ENCODE measurements around the gene PAH.
"Not testable (repeated sequence)": the region's sequence is repeated elsewhere in the genome, so short reads cannot be mapped to it uniquely, and the experiment has no call there.

The PAH gene

DNA sequence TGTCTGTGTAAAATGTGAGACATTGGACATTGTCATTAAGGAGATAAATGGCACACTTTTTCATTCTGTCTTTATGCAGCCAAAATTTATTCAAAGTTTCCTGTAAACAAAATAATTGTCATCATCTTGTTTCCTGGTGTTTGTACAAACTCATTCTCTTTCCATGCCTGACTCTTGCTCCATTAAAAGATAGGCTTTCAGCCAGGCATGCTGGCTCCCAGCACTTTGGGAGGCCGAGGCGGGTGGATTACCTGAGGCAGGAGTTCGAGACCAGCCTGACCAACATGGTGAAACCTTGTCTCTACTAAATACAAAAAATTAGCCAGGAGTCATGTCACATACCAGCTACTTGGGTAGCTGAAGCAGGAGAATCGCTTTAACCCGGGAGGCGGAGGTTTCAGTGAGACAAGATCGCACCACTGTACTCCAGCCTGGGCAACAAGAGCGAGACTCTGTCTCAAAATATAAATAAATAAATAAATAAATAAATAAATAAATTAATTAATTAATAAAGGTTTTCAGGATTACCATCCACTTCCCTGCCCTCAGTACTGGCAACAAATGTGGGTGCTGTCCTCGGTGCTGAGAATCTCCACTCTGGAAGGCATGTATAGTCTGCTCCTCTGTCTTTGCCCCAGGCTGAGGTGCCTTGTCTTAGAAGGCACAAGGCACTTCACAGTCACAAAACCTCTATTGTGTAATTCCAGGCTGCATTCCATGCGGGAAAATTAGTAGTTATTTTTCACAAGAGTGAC is 83.2 kb downstream of the PAH start:
- no peaks in the 10 kb centered on the region for H3K4me1 ChIP-seq (ENCODE audit: control insufficient read depth, insufficient read depth, low read length)
- H3K36me3 ChIP-seq (ENCODE audit: control insufficient read depth, insufficient read depth, low read length) = no peaks in the 10 kb centered on the region
- H3K9me3 ChIP-seq (ENCODE audit: control insufficient read depth, insufficient read depth, low read length) = no peaks in the 10 kb centered on the region
- DNase-seq (ENCODE audit: low read depth, low spot score) = no peak
- WGBS (ENCODE audit: insufficient coverage, insufficient read length) = no CpG with 5 or more reads among the region's 10 CpGs
- H3K27ac ChIP-seq (ENCODE audit: low read length) = no peak overlapping the region
- no peaks in the 10 kb centered on the region for H3K27me3 ChIP-seq (ENCODE audit: control insufficient read depth, insufficient read depth, low read length)
- H3K4me3 ChIP-seq (ENCODE audit: low read length) = no peak overlapping the region

DNA sequence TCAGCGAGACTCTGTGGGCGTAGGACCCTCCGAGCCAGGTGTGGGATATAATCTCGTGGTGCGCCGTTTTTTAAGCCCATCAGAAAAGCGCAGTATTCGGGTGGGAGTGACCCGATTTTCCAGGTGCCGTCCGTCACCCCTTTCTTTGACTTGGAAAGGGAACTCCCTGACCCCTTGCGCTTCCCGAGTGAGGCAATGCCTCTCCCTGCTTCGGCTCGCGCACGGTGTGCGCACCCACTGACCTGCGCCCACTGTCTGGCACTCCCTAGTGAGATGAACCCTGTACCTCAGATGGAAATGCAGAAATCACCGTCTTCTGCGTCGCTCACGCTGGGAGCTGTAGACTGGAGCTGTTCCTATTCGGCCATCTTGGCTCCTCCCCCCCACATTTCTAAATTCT is 84.2 kb downstream of the PAH start:
- no CpG with 5 or more reads among the region's 24 CpGs for WGBS (ENCODE audit: insufficient coverage, insufficient read length)
- DNase-seq (ENCODE audit: low read depth, low spot score); H3K36me3 ChIP-seq (ENCODE audit: control insufficient read depth, insufficient read depth, low read length); H3K4me1 ChIP-seq (ENCODE audit: control insufficient read depth, insufficient read depth, low read length); H3K4me3 ChIP-seq (ENCODE audit: low read length); H3K27me3 ChIP-seq (ENCODE audit: control insufficient read depth, insufficient read depth, low read length); H3K9me3 ChIP-seq (ENCODE audit: control insufficient read depth, insufficient read depth, low read length); H3K27ac ChIP-seq (ENCODE audit: low read length): not testable (repeated sequence)

DNA sequence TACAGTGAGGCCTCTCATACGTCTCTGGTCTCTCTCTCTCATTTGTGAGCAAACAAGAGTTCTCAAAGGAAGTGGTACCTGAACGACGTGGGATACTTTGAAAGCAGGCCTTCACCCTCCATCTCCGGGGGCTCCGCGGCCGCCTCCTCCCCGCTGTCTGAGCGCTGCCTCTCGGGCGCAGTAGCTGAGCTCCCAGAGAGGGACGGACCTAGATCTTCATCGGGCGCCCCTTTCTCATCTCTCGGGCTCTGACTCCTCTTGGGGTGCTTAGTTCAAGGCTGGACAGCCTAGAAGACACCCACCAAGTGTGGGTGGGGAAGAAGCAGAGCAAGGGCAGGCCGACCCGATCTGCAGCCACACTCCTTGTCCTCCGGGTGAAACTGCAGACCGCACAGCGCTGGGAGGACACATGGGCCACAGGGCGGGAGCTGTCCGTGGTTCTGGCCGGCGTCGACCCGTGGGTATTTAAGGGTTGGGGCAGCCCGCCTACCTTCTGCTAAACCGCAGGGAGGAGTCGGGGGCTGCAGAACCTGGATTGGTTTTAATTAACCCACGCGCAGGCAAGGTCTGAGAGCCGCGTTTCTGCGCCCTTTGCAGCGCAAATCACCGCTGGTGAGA is 92.7 kb downstream of the PAH start:
- H3K9me3 ChIP-seq (ENCODE audit: control insufficient read depth, insufficient read depth, low read length) = no peaks in the 10 kb centered on the region
- DNase-seq (ENCODE audit: low read depth, low spot score) = no peak
- no CpG with 5 or more reads among the region's 36 CpGs for WGBS (ENCODE audit: insufficient coverage, insufficient read length)
- no peaks in the 10 kb centered on the region for H3K36me3 ChIP-seq (ENCODE audit: control insufficient read depth, insufficient read depth, low read length)
- no peak overlapping the region; the same call in 1 of the 2 replicates for H3K4me3 ChIP-seq (ENCODE audit: low read length)
- no peaks in the 10 kb centered on the region; the same call in 1 of the 2 replicates for H3K4me1 ChIP-seq (ENCODE audit: control insufficient read depth, insufficient read depth, low read length)
- peaks cover 6% of the 10 kb centered on the region; the same call in 1 of the 2 replicates for H3K27me3 ChIP-seq (ENCODE audit: control insufficient read depth, insufficient read depth, low read length)
- H3K27ac ChIP-seq (ENCODE audit: low read length) = no peak overlapping the region

DNA sequence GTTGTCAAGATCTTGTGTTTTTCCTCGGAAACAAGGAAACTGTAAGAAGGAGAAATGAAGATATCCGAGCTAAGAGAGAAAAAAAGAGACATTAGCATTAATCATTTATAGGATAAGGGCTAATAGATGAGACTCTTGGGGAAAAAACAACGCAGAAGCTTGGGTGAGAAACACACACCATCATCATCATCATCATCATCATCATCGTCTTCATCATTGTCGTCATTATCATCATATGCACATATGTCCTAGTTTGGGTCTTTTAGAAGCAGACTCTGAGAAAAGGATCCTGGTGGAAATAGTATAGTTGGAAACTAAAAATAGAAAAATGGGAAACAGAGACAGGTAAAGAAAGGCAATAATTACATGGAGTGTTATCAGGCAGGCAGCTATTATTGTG is 95.9 kb downstream of the PAH start:
- H3K27ac ChIP-seq (ENCODE audit: low read length) = no peak overlapping the region
- H3K36me3 ChIP-seq (ENCODE audit: control insufficient read depth, insufficient read depth, low read length) = no peaks in the 10 kb centered on the region
- H3K4me3 ChIP-seq (ENCODE audit: low read length) = no peak overlapping the region
- H3K4me1 ChIP-seq (ENCODE audit: control insufficient read depth, insufficient read depth, low read length) = no peaks in the 10 kb centered on the region; the same call in 1 of the 2 replicates
- DNase-seq (ENCODE audit: low read depth, low spot score) = no peak
- no peaks in the 10 kb centered on the region for H3K9me3 ChIP-seq (ENCODE audit: control insufficient read depth, insufficient read depth, low read length)
- WGBS (ENCODE audit: insufficient coverage, insufficient read length) = no CpG with 5 or more reads among the region's 5 CpGs
- peaks cover 6% of the 10 kb centered on the region; the same call in 1 of the 2 replicates for H3K27me3 ChIP-seq (ENCODE audit: control insufficient read depth, insufficient read depth, low read length)

- H3K9me3 ChIP-seq (ENCODE audit: control insufficient read depth, insufficient read depth, low read length) = no peaks in the 10 kb centered on the region
- H3K27ac ChIP-seq (ENCODE audit: low read length) = no peak overlapping the region
- H3K36me3 ChIP-seq (ENCODE audit: control insufficient read depth, insufficient read depth, low read length) = no peaks in the 10 kb centered on the region
- H3K27me3 ChIP-seq (ENCODE audit: control insufficient read depth, insufficient read depth, low read length) = no peaks in the 10 kb centered on the region
- no peak for DNase-seq (ENCODE audit: low read depth, low spot score)
- no CpG with 5 or more reads among the region's 5 CpGs for WGBS (ENCODE audit: insufficient coverage, insufficient read length)
- H3K4me1 ChIP-seq (ENCODE audit: control insufficient read depth, insufficient read depth, low read length) = no peaks in the 10 kb centered on the region
- H3K4me3 ChIP-seq (ENCODE audit: low read length) = no peak overlapping the region
Measured at GRCh38 chr12:102816816-102817434, 100.1 kb downstream of the PAH start.

DNA sequence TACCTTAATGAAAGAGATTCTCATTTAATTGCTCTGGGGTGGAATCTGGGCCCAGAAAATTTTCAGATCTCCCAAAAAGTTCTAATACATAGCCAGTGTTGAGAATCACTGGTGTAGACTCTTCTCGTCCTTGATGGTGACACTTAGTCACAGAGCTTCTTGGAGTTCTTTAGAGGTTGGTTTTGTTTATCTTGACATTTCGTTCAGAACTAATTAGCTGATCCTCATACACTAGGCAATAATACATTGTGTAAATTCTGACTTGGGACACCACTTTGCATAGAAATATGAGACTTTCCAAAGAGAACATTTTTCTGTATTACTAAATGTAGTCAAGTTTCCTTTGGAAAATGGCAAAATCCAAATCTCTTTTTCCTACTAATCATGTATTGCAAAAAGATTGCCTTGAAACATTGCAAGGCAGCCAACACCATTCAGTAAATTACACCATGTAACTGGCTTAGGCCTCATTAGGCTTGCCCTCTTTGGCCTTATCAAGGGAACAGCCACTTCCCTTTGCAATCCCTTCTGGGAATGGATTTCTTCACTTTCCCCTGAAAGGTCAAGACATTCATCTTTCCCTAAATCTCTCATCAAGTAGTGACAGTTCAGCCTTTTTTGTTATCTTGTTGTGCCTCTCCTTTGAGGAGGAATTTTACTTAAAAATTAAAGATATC is 102.2 kb downstream of the PAH start:
- no peak for DNase-seq (ENCODE audit: low read depth, low spot score)
- Histone ChIP-seq H3K4me3 (ENCODE audit: low read length) (no peak overlapping the region), H3K4me1 (ENCODE audit: control insufficient read depth, insufficient read depth, low read length) (no peaks in the 10 kb centered on the region), H3K27me3 (ENCODE audit: control insufficient read depth, insufficient read depth, low read length) (no peaks in the 10 kb centered on the region), H3K36me3 (ENCODE audit: control insufficient read depth, insufficient read depth, low read length) (no peaks in the 10 kb centered on the region), H3K9me3 (ENCODE audit: control insufficient read depth, insufficient read depth, low read length) (no peaks in the 10 kb centered on the region), H3K27ac (ENCODE audit: low read length) (no peak overlapping the region)
- no CpG with 5 or more reads among the region's 2 CpGs for WGBS (ENCODE audit: insufficient coverage, insufficient read length)

- no CpG with 5 or more reads among the region's 8 CpGs for WGBS (ENCODE audit: insufficient coverage, insufficient read length)
Measured at GRCh38 chr12:102812344-102812743, 104.7 kb downstream of the PAH start.

GRCh38 chr12:102811110-102811737 is 105.8 kb downstream of the PAH start:
- no peak overlapping the region for H3K27ac ChIP-seq (ENCODE audit: low read length)
- no peaks in the 10 kb centered on the region for H3K36me3 ChIP-seq (ENCODE audit: control insufficient read depth, insufficient read depth, low read length)
- H3K27me3 ChIP-seq (ENCODE audit: control insufficient read depth, insufficient read depth, low read length) = no peaks in the 10 kb centered on the region
- no peak overlapping the region for H3K4me3 ChIP-seq (ENCODE audit: low read length)
- no CpG with 5 or more reads among the region's 6 CpGs for WGBS (ENCODE audit: insufficient coverage, insufficient read length)
- no peaks in the 10 kb centered on the region for H3K4me1 ChIP-seq (ENCODE audit: control insufficient read depth, insufficient read depth, low read length)
- no peak for DNase-seq (ENCODE audit: low read depth, low spot score)
- H3K9me3 ChIP-seq (ENCODE audit: control insufficient read depth, insufficient read depth, low read length) = no peaks in the 10 kb centered on the region

More at GRCh38 chr12:102812344-102812743, 104.7 kb downstream of the PAH start:
- no peaks in the 10 kb centered on the region for H3K4me1 ChIP-seq (ENCODE audit: control insufficient read depth, insufficient read depth, low read length)
- H3K4me3 ChIP-seq (ENCODE audit: low read length) = no peak overlapping the region
- no peaks in the 10 kb centered on the region for H3K27me3 ChIP-seq (ENCODE audit: control insufficient read depth, insufficient read depth, low read length)
- H3K36me3 ChIP-seq (ENCODE audit: control insufficient read depth, insufficient read depth, low read length) = no peaks in the 10 kb centered on the region
- no peak for DNase-seq (ENCODE audit: low read depth, low spot score)
- no peak overlapping the region for H3K27ac ChIP-seq (ENCODE audit: low read length)
- no peaks in the 10 kb centered on the region for H3K9me3 ChIP-seq (ENCODE audit: control insufficient read depth, insufficient read depth, low read length)

DNA sequence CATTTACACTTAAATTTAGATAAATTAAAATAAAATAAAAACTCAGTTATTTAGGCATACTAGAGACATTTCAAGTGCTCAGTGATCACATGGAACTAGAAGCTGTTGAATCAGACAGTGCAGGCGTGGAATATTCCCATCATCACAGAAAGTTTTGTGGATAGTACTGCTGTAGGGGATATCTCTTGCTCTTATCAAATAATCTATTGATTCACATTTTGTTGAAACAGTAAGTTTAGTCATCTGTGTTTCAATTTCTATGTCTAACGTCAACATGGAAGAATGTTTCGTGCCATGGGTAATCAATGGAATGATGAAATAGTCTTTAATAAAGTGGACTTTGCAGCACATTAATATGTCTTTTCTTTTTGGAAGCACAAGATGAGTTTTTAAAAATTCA is 108.6 kb downstream of the PAH start:
- Histone ChIP-seq H3K27me3 (ENCODE audit: control insufficient read depth, insufficient read depth, low read length) (no peaks in the 10 kb centered on the region), H3K9me3 (ENCODE audit: control insufficient read depth, insufficient read depth, low read length) (no peaks in the 10 kb centered on the region), H3K27ac (ENCODE audit: low read length) (no peak overlapping the region), H3K4me1 (ENCODE audit: control insufficient read depth, insufficient read depth, low read length) (no peaks in the 10 kb centered on the region), H3K36me3 (ENCODE audit: control insufficient read depth, insufficient read depth, low read length) (no peaks in the 10 kb centered on the region), H3K4me3 (ENCODE audit: low read length) (no peak overlapping the region)
- no peak for DNase-seq (ENCODE audit: low read depth, low spot score)
- no CpG with 5 or more reads among the region's 3 CpGs for WGBS (ENCODE audit: insufficient coverage, insufficient read length)

- Histone ChIP-seq H3K27ac (ENCODE audit: low read length) (no peak overlapping the region), H3K4me3 (ENCODE audit: low read length) (no peak overlapping the region), H3K4me1 (ENCODE audit: control insufficient read depth, insufficient read depth, low read length) (no peaks in the 10 kb centered on the region), H3K27me3 (ENCODE audit: control insufficient read depth, insufficient read depth, low read length) (no peaks in the 10 kb centered on the region), H3K9me3 (ENCODE audit: control insufficient read depth, insufficient read depth, low read length) (no peaks in the 10 kb centered on the region), H3K36me3 (ENCODE audit: control insufficient read depth, insufficient read depth, low read length) (no peaks in the 10 kb centered on the region)
- no peak for DNase-seq (ENCODE audit: low read depth, low spot score)
- WGBS (ENCODE audit: insufficient coverage, insufficient read length) = no CpG with 5 or more reads among the region's 2 CpGs
Measured at GRCh38 chr12:102806592-102806991, 110.5 kb downstream of the PAH start.

Data from iPS DF 6.9 (cell line).